Caki2 (cell line): Measurements from ENCODE around the gene ADCY1. TPM values are rescaled to one million over a fixed set of nuclear protein-coding genes. Genes with fewer than 3 reads are reported as not detected.
"Not testable (repeated sequence)": the region's sequence is repeated elsewhere in the genome, so short reads cannot be mapped to it uniquely, and the experiment has no call there.

ENCODE experiments used
- DNase-seq: peaks from one replicate; pipeline ENCODE4 v3.0.0-alpha.2; 2015; ENCODE audit warnings: low read depth
- in situ Hi-C: cut with HindIII; loops from 2 replicates; pipeline ENCODE4 v1.10.0; 2016; ENCODE audit warnings: low sequenced_read_pairs, low pct_unique_long_range_greater_than_20kb, mixed read lengths
- total RNA-seq: library from RNA; depleted of rRNA; stranded (reverse); fragments of >200 nt; shearing (Covaris generic); gene quantifications from 2 replicates; pipeline ENCODE4 v1.2.3, GENCODE V29; 2014; ENCODE audit warnings: low replicate concordance; rRNA removed

ADCY1 gene
- 0.32 TPM in 1 of 2 replicates, not detected in the other for total RNA-seq

GRCh38 chr7:45573661-45574415 is at the start of gene ADCY1:
Gene ADCY1, plus strand, starts transcription at chr7:45574368. Its CDS starts 176 bp downstream, at chr7:45574544.
- in situ Hi-C loops, result no loop called here
- no peak for DNase-seq

GRCh38 chr7:45524445-45524844 is 49.7 kb upstream of the ADCY1 start:
- DNase-seq, result no peak
- in situ Hi-C loops, result no loop called here

DNA sequence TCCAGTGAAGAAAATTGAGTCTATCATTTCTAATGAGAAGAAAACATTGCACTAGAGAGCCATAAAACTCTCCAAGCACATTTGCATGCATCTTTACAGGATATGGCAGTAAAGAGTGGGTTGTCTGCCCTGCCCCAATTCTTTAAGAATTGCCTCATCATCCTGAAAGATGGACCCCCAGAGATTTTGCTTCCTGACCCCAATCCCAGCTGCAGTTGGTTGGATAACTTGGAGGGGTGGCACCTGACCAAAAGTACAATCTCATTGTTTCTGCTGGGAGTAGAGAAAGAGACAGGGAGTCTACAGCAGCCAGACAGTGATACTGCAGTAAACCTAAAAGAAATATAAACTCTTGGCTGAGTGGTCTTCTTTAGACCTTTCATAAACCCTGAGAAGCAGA is 49.1 kb upstream of the ADCY1 start:
- in situ Hi-C loops, result no loop called here
- no peak for DNase-seq

DNA sequence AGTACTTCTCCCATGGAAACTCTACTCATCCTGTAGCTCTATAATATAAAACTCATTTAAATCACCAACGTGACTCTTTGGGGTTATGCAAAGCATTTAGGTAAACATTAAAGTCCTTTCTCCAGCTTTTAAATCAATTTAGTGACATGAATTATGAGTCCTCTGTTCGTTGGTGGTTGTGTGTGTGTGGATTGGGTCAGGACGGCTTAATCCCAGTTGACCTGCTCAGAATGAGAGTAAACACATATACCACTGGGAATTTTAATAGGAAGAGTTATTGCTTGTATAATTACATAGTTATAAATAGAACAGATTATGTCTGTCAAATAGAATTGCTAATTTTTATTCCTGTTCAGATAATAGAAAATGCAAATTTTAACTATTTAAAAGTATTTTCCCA is 30.7 kb upstream of the ADCY1 start:
- DNase-seq, result no peak
- in situ Hi-C loops, result no loop called here

GRCh38 chr7:45545105-45545710 is 29.0 kb upstream of the ADCY1 start:
- DNase-seq, in situ Hi-C loops: not testable (repeated sequence)

GRCh38 chr7:45548917-45549316 is 25.3 kb upstream of the ADCY1 start:
- DNase-seq, in situ Hi-C loops: not testable (repeated sequence)

GRCh38 chr7:45563401-45563800 is 10.8 kb upstream of the ADCY1 start:
- in situ Hi-C loops, result no loop called here
- no peak for DNase-seq

- in situ Hi-C loops, result no loop called here
- DNase-seq, result no peak
These were observed 10.2 kb upstream of the ADCY1 start for GRCh38 chr7:45563941-45564461.

GRCh38 chr7:45564485-45564884 is 9.7 kb upstream of the ADCY1 start:
- DNase-seq, result no peak
- in situ Hi-C loops, result no loop called here

DNA sequence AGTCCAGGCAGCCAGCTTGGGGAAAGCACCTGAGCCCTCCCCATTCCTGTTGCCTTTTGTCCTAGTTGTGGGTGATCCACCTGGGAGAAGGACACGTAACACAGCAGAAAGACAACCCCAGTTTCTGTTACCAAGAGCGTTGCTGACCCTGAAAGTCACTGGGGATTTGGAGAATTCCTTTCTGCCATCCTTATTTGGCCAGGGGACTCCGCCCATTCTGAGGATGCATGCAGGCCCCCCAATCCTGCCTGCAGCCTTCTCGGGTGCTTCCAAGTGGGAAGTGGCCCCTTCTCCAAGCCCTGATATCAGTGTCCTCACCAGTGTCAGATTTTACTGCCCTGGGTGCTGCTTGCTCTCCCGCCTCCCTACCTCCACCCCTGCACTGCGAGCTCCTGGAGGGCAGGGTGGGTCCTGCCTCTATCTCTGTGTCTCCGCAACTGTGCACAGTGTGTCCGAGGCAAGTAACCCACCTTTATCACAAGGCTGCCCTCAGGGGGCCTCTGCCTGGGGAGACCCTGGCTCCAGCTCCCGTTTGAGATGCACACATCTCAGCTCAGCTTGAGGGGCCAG is 9.2 kb upstream of the ADCY1 start:
- in situ Hi-C loops, result no loop called here

DNA sequence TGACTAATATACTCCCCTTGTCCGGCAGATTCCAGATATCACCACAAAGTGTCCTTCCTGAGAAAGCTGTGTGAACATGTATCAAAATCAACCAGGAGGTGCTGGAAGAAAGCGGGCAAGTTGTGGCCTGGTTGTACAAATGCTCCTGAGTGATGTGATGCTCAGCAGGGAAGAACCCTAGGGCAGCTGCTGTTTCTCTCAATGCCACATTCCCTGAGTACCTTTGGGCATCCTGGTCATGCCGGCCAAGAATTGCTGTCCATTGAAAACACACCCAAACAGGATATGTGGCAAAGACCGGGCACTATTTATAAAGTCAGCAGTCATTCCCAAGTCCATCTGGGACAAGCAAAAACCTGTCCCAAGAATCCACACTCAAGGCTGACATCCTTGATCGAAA is 7.8 kb upstream of the ADCY1 start:
- in situ Hi-C loops, result no loop called here
- no peak for DNase-seq

More for the DNA sequence above, 9.2 kb upstream of the ADCY1 start:
- DNase-seq, result no peak

- no peak for DNase-seq
- in situ Hi-C loops, result no loop called here
These were observed 7.2 kb upstream of the ADCY1 start for GRCh38 chr7:45566961-45567360.

- DNase-seq, result no peak
- in situ Hi-C loops, result no loop called here
These were observed 6.5 kb upstream of the ADCY1 start for GRCh38 chr7:45567713-45568112.

DNA sequence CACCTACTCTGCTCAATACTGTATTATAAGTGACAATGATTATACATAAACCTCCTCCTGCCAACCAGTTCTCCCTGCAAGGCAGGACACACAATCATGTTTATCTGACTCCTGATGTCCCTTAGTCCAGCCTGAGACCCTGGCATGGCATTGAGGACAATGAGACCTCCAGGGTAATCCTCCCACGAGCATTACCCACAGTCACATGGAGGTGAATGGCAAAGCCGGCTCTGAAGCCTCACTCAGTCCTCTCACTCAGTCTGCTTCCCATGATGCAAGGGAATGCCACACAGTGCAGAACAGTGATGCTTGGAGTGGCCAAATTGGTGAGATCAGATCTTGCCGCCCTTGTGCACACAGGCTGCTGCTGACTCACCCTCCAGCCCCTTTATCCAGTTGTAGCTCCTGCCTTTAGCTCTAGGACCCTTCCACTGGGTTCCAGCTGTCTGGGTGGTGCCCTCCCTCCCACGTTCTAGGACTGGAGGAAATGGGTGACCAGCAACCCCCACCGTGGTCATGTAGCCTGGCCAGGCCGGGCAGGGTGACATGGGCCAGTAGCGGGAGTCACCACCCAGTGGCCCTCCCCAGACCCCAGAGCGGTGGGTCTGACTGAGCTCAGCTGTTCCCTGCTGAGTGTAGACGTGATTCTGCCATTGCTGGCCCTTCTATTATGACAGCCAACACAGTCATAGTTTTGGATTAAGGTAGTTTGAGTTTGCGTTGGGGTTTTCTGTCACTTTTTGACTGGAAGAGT is 5.5 kb upstream of the ADCY1 start:
- in situ Hi-C loops, result no loop called here

GRCh38 chr7:45569290-45569685 is 4.9 kb upstream of the ADCY1 start:
- in situ Hi-C loops, result no loop called here
- DNase-seq, result no peak

More for the DNA sequence above, 5.5 kb upstream of the ADCY1 start:
- no peak for DNase-seq

DNA sequence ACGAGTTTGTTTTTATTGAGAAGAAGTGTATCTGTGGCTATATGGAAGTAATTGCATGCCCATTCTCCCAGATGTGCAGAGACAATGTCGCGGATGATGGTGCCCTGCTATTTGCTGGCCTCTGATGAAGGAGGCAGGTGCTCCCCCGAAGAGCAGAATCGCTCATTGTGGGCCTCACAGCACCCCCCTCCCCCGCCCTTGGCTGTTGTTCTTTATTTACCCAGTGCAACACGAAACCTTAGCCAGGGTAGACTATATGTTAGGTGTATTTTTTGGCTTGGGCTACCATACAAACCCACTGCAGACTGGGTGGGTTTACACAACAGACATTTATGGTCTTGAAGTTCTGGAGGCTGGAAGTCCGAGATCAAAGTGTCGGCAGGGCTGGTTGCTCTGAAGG is 3.4 kb upstream of the ADCY1 start:
- in situ Hi-C loops, result no loop called here

DNA sequence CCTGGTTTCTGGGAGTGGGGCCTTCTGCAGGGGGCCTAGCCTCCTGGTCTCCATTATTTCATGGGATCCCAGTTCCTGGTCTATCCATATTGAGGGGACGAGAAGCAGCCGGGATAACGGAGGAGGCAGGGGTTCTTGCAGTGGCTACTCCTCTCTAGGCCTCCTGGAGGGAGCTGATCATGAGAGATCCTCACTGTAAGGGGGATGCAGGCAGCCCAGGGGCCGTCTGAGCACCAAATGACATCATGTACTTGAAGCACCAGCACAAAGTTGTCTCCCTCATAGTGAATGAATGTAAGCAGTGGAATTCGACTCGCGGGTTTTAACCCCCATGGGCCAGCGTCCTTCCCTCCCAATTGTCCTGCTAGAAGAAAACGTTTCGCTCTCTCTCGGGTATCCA is 964 bp upstream of the ADCY1 start:
- DNase-seq, result no peak
- in situ Hi-C loops, result no loop called here

More for the DNA sequence above, 3.4 kb upstream of the ADCY1 start:
- DNase-seq, result no peak

GRCh38 chr7:45574416-45574668 is 174 bp downstream of the ADCY1 start:
- in situ Hi-C loops, result no loop called here

More at GRCh38 chr7:45574416-45574668, 174 bp downstream of the ADCY1 start:
- no peak for DNase-seq
